Measurements from ENCODE around the gene VIPAS39. TPM values are rescaled to one million over a fixed set of nuclear protein-coding genes. Genes with fewer than 3 reads are reported as not detected.

The VIPAS39 gene
- total RNA-seq, 1 experiment from 2014 or later: 6.3 TPM

DNA sequence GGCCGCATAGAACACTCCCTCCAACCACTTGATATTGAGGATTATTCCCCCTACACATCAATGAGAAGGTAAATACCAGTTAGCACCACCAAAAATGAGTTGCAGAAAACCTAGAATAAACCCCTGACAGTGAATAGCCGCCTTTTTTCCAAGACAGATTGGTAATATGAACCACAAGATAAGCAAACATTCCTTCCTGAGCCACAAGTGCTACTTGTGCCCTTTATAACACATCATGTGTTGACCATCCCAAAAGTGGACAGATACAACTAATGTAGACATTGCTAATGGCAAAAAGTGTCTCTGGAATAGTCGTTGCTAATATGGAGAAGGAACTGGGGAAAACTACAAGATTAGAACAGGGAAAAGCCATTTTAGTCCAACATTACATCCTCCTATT, 51.3 kb downstream of the VIPAS39 start:
- no peak for DNase-seq (ENCODE audit: low spot score)

DNA sequence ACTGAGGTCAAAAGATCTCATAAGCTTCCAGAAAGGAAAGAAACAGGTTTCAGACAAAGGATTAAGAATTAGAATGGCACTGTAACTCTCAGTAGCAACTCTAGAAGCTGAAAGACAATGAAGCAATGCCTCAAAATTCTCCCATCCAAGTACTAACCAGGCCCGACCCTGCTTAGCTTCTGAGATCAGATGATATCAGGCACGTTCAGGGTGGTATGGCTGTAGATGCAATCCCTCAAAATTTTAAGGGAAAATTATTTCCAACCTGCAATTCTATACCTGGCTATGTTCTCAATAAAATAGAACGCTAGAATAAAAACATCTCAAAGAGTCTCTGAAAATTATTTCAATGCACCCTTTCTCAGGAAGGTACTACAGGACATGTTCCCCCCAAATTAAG, 53.6 kb downstream of the VIPAS39 start:
- no peak for DNase-seq (ENCODE audit: low spot score)

DNA sequence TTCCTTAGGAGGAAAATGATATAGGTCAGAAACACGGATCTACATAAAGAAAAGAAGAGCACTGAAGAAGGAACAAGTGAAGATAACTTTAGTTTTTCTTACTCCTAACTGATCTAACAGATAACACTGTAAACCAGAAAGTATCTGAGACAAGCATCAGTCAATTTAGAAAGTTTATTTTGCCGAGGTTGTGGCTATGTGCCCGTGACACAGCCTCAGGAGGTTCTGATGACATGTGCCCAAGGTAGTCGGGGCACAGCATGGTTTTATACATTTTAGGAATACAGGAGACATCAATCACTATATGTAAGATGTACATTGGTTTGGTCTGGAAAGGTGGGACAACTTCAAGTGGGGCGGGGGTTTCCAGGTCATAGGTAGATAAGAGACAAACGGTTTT, 57.2 kb downstream of the VIPAS39 start:
- no peak for DNase-seq (ENCODE audit: low spot score)

DNA sequence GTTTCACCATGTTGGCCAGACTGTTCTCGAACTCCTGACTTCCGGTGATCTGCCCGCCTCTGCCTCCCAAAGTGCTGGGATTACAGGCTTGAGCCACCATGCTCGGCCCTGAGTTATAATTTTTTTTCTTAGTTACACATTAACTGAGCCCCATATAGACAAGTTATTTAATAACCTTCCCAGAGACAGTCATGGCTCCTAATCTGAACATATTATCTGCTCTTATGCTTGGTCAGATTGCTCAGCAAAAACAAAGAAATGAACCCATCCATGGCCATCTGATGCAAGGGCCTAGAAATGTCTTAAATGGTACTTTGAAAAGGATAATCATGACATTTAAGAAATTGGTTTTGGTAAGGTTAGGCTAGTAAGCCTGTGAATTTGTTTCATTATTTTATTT, 67.2 kb downstream of the VIPAS39 start:
- DNase-seq (ENCODE audit: low spot score): no peak

DNA sequence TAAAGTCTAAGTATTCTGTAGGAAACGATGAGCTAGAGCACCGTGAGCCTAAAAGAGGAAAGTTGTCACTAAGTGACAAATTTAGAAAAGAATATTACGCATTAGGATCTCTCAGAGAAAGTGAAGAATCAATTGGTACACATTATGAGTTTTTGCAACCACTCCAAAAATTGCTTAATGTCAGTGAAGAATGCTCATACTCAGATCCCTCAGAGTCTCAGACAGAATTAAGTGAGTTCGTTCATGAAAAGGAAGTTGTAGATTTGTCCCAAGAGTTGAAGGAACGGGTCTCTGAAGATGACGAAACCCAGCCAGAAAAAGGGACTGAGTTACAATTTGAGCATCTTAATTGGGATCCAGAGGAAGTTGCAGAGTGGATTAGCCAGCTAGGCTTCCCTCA, 78.7 kb downstream of the VIPAS39 start:
- no peak for DNase-seq (ENCODE audit: low spot score)

DNA sequence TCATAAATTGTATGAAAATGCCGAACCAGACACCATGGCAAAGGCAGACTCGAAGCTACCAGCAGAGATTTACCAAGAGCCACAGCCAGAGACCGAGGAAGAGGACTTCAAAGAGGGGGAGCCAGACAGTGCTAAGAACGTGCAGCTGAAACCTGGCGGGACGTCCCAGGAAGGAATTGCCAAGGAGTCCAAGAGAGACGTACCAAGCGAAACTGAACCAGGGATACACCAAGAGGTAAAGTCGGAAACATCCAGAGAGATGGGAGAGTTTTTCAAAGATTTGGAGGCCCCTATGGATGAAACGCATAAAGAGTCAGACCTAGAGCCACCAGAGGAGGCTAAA, 79.9 kb downstream of the VIPAS39 start:
- no peak for DNase-seq (ENCODE audit: low spot score)

DNA sequence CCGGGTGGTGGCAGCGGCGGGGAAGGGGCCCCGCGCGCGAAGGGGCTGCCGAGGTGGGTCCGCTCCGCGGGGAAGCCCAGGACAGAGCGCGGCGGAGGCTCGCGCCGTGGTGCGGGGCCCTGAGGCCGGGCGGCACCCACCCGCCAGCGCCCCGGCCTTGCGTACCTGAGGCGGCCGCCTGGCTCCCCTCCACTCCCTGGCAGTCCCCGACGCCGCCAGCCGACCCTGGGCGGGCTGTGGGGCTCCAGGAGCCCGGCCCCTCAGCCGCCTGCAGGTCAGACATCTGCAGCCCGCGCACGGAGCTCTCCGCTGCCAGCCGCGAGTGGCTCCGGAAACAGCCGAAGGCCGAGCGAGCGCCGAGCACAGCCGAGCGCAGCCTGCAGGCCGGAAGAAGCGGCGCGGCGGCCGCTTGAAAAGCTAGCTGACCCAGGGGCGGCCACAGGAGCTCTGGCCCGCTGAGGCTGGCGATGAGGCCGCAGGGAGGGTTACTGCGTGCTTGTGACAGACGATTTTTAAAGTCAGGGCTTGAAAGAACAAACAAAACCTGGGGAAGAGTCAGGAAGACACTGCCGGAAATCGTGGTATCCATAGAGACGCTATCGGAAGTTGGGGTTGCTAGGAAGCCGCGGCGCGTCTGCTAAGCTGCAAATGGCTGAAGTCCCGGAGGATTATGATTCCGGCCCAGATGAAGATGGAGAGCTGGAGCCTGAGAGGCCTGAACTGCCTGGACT, 80.5 kb downstream of the VIPAS39 start, which contains the start of the genes SAMD15 and TMED8:
Gene SAMD15 (plus strand): TSS at position 609 of the 731 bp plus-strand sequence. CDS start 40 bp downstream, at position 649.
Gene TMED8 (minus strand): TSS at position 324 of the 731 bp plus-strand sequence. CDS start 41 bp downstream, at position 283.
- peak; percentile 71 for DNase-seq (ENCODE audit: low spot score)

Small RNA genes lying within 50 kb of the gene (small RNA-seq; reads per million reads assigned to genes)
- not detected for gene RF00404

Other genes with a start within 250 kb of the VIPAS39 start
- not detected in 2 replicates for gene NGB, start 186.4 kb downstream of the VIPAS39 start, total RNA-seq (2014; rRNA removed; shearing (Covaris generic))
- 17.9 and 34.2 TPM in 2 replicates for gene POMT2, start 136.7 kb downstream of the VIPAS39 start, total RNA-seq (2014; rRNA removed; shearing (Covaris generic))
- gene GSTZ1, start 136.6 kb downstream of the VIPAS39 start, total RNA-seq (2014; rRNA removed; shearing (Covaris generic)): 20.4 and 25.6 TPM in 2 replicates
- 2.9 and 3.1 TPM in 2 replicates for gene TMED8, start 80.5 kb downstream of the VIPAS39 start, total RNA-seq (2014; rRNA removed; shearing (Covaris generic))
- 0.20 and 0.23 TPM in 2 replicates for gene SAMD15, start 80.2 kb downstream of the VIPAS39 start, total RNA-seq (2014; rRNA removed; shearing (Covaris generic))
- not detected in 2 replicates for gene NOXRED1, start 34.1 kb downstream of the VIPAS39 start, total RNA-seq (2014; rRNA removed; shearing (Covaris generic))
- 118 and 124 TPM in 2 replicates for gene AHSA1, start 492 bp upstream of the VIPAS39 start, total RNA-seq (2014; rRNA removed; shearing (Covaris generic))
- not detected in 2 replicates for gene ISM2, start 41.2 kb upstream of the VIPAS39 start, total RNA-seq (2014; rRNA removed; shearing (Covaris generic))
- 22.9 and 28.0 TPM in 2 replicates for gene SPTLC2, start 159.0 kb upstream of the VIPAS39 start, total RNA-seq (2014; rRNA removed; shearing (Covaris generic))

Data from HT-29 (cell line).